ENCODE data around the gene KCNB1. TPM values are rescaled to one million over a fixed set of nuclear protein-coding genes. Genes with fewer than 3 reads are reported as not detected.

KCNB1 gene
- total RNA-seq, 1 donor from 2014 or later = not detected

DNA sequence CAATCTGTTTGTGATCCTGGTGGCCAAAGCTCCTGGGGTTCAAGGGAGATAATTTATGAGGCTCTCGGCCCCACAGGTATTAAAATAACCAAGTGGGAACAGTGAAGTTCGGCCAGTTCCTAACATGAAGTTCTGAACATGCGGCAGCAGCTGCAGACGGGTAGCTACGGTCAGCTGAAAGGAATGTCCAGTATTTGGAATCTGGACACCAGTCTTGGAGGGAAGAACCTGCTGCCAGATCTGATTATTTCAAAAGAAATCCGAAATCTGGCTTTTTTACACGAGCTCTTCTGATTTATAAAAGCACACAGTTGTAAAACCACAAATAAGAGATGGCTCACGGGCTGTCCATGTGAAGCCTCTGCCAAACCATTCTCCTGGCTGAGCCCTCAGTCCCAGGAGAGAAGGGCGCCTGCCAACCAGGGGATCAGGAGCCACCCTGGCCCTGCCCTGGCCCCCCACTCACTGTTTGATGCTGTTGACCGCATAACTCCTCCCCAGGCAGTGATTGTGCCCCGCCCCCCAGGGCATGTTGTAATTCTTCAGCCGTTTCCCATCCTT, 28.2 kb upstream of the KCNB1 start:
- POLR2A ChIA-PET = no interaction called here
- TF ChIP-seq, protein P1, sequence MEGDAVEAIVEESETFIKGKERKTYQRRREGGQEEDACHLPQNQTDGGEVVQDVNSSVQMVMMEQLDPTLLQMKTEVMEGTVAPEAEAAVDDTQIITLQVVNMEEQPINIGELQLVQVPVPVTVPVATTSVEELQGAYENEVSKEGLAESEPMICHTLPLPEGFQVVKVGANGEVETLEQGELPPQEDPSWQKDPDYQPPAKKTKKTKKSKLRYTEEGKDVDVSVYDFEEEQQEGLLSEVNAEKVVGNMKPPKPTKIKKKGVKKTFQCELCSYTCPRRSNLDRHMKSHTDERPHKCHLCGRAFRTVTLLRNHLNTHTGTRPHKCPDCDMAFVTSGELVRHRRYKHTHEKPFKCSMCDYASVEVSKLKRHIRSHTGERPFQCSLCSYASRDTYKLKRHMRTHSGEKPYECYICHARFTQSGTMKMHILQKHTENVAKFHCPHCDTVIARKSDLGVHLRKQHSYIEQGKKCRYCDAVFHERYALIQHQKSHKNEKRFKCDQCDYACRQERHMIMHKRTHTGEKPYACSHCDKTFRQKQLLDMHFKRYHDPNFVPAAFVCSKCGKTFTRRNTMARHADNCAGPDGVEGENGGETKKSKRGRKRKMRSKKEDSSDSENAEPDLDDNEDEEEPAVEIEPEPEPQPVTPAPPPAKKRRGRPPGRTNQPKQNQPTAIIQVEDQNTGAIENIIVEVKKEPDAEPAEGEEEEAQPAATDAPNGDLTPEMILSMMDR (IDR thresholded peaks at IDR 0.05) = no peak
- Mint-ChIP-seq H3K27me3 (peaks cover 39% of the 10 kb centered on the region), H3K4me3 (no peak overlapping the region), H3K27ac (no peak overlapping the region), H3K4me1 (no peaks in the 10 kb centered on the region), H3K36me3 (ENCODE audit: low read depth) (no peaks in the 10 kb centered on the region), H3K9me3 (no peaks in the 10 kb centered on the region)
- DNase-seq = no peak
- ATAC-seq (ENCODE audit: low read depth) = no peak
- CTCF ChIA-PET = no interaction called here
- intact Hi-C loops (cut with micrococcal nuclease) = no loop called here

DNA sequence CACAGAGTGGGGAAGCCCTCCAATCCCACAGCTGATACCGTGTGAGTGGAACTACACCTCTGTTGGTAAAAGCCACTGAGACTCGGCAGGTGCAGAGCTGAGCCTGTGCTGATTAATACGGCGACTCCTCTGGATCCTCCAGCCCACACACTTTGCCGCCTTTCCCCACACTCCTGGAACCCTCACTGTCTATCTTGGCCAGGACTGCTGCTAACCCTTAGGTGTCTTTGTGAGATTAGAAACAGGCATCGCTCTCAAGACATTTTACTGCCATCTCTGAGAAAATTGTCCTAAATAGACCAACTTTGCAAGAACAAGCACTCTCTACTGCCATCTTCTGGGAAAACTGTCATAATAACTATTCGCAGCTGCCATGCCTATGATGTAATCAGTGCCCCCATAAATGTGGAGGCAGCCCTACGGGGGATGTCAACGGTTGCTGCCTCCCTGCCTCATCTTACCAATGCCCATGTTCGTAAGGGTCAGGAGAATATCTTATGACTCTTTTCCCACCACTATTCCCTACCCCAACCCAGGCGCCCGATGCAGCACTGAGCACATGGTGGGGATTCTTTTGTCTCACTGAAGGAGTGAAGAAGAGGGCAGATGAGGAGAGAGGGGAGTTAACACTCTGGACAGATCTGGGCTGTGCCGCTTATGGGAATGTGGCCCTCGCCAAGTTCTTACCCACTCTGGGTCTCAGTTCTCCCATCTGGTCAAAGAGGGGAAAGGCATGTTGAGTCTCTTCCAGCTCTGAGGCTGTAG, 26.1 kb upstream of the KCNB1 start:
- peak; percentile 40 for ATAC-seq (ENCODE audit: low read depth)
- Mint-ChIP-seq H3K4me3 (no peak overlapping the region), H3K36me3 (ENCODE audit: low read depth) (no peaks in the 10 kb centered on the region), H3K27ac (no peak overlapping the region), H3K4me1 (no peaks in the 10 kb centered on the region), H3K9me3 (no peaks in the 10 kb centered on the region), H3K27me3 (peaks cover 32% of the 10 kb centered on the region)
- TF ChIP-seq, protein P1 (IDR thresholded peaks at IDR 0.05) = no peak
- intact Hi-C loops (cut with micrococcal nuclease) = no loop called here
- ChIA-PET POLR2A (no interaction called here), CTCF (interaction anchor here (1.0 to 1.7 kb wide), 2 partner anchors 8 to 25 kb away, joined by 3 to 5 read pairs; no protein-coding TSS in a partner anchor)
- DNase-seq = no peak

- no peaks in the 10 kb centered on the region for H3K36me3 Mint-ChIP-seq (ENCODE audit: low read depth)
- intact Hi-C loops (cut with micrococcal nuclease) = no loop called here
- peaks cover 37% of the 10 kb centered on the region for H3K27me3 Mint-ChIP-seq
- no peaks in the 10 kb centered on the region for H3K9me3 Mint-ChIP-seq
- ATAC-seq (ENCODE audit: low read depth) = no peak
- TF ChIP-seq, protein P1 (IDR thresholded peaks at IDR 0.05) = no peak
- H3K4me1 Mint-ChIP-seq = no peaks in the 10 kb centered on the region
- no peak for DNase-seq
- ChIA-PET CTCF (interaction anchor here (1.0 to 1.7 kb wide), 2 partner anchors 9 to 26 kb away, joined by 3 to 5 read pairs; no protein-coding TSS in a partner anchor), POLR2A (no interaction called here)
- no peak overlapping the region for H3K27ac Mint-ChIP-seq
- H3K4me3 Mint-ChIP-seq = no peak overlapping the region
Measured at GRCh38 chr20:49507741-49508434, 25.4 kb upstream of the KCNB1 start.

GRCh38 chr20:49505518-49505917, 23.1 kb upstream of the KCNB1 start:
- CTCF ChIA-PET = interaction anchor here (1.3 kb wide), 2 partner anchors 8 to 17 kb away, joined by 3 to 4 read pairs; no protein-coding TSS in a partner anchor
- Mint-ChIP-seq H3K36me3 (ENCODE audit: low read depth) (no peaks in the 10 kb centered on the region), H3K9me3 (no peaks in the 10 kb centered on the region), H3K4me3 (no peak overlapping the region), H3K27me3 (peaks cover 36% of the 10 kb centered on the region), H3K4me1 (no peaks in the 10 kb centered on the region), H3K27ac (no peak overlapping the region)
- intact Hi-C loops (cut with micrococcal nuclease) = no loop called here
- POLR2A ChIA-PET = no interaction called here
- no peak for DNase-seq
- TF ChIP-seq, protein P1 (IDR thresholded peaks at IDR 0.05) = no peak
- no peak for ATAC-seq (ENCODE audit: low read depth)

DNA sequence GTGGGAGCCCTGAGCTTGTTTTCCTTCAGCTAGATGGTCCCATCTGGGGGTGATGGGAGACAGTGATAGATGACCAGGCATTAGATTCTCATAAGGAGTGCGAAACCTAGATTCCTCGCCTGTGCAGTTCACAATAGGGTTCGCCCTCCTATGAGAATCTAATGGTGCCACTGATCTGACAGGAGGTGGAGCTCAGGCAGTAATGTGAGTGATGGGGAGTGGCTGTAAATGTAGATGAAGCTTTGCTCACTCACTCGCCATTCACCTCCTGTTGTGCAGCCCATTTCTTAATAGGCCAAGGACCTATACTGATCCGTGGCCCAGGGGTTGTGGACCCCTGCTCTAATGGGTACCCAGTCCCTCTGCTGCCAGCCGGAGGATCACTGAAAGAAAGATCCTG, 20.7 kb upstream of the KCNB1 start:
- Mint-ChIP-seq H3K27me3 (peaks cover 26% of the 10 kb centered on the region), H3K27ac (no peak overlapping the region), H3K4me1 (no peaks in the 10 kb centered on the region), H3K9me3 (peaks cover 2% of the 10 kb centered on the region), H3K4me3 (no peak overlapping the region), H3K36me3 (ENCODE audit: low read depth) (no peaks in the 10 kb centered on the region)
- TF ChIP-seq, protein P1 (IDR thresholded peaks at IDR 0.05) = no peak
- no peak for DNase-seq
- intact Hi-C loops (cut with micrococcal nuclease) = no loop called here
- ChIA-PET POLR2A (no interaction called here), CTCF (no interaction called here)
- no peak for ATAC-seq (ENCODE audit: low read depth)
